ENCODE data around the gene LIN28A.

The LIN28A gene

GRCh38 chr1:26364956-26365355 lies 45.7 kb upstream of the LIN28A start:
- no peak for TF ChIP-seq MAX (IDR thresholded peaks at IDR 0.05)

GRCh38 chr1:26367441-26367840 lies 43.2 kb upstream of the LIN28A start:
- TF ChIP-seq NFIC (IDR thresholded peaks at IDR 0.05) (no peak), EP300 (IDR thresholded peaks at IDR 0.05; ENCODE audit: borderline replicate concordance) (no peak), CEBPB (IDR thresholded peaks at IDR 0.05) (no peak), YY1 (IDR thresholded peaks at IDR 0.05; ENCODE audit: low read depth) (no peak), TAF1 (IDR thresholded peaks at IDR 0.05; ENCODE audit: low read depth) (no peak), FOXM1 (IDR thresholded peaks at IDR 0.05; ENCODE audit: borderline replicate concordance, low read depth) (no peak), CREB1 (IDR thresholded peaks at IDR 0.05; ENCODE audit: low read depth) (no peak), ZBTB7A (IDR thresholded peaks at IDR 0.05; ENCODE audit: low read depth) (no peak), MAX (IDR thresholded peaks at IDR 0.05) (no peak), EGR1 (IDR thresholded peaks at IDR 0.05) (no peak), RAD21 (IDR thresholded peaks at IDR 0.05; ENCODE audit: low read depth) (no peak), REST (IDR thresholded peaks at IDR 0.05; ENCODE audit: low read depth) (no peak), TEAD4 (IDR thresholded peaks at IDR 0.05) (no peak), USF1 (IDR thresholded peaks at IDR 0.05) (no peak), TCF12 (IDR thresholded peaks at IDR 0.05; ENCODE audit: low read depth) (no peak)

- no peak for TF ChIP-seq USF1 (IDR thresholded peaks at IDR 0.05)
Observed at GRCh38 chr1:26368006-26368405, 42.6 kb upstream of the LIN28A start.

- TF ChIP-seq ZBTB7A (IDR thresholded peaks at IDR 0.05; ENCODE audit: low read depth) (no peak), FOXM1 (IDR thresholded peaks at IDR 0.05; ENCODE audit: borderline replicate concordance, low read depth) (no peak), CREB1 (IDR thresholded peaks at IDR 0.05; ENCODE audit: low read depth) (no peak), MAX (IDR thresholded peaks at IDR 0.05) (no peak), YY1 (IDR thresholded peaks at IDR 0.05; ENCODE audit: low read depth) (no peak), CEBPB (IDR thresholded peaks at IDR 0.05) (no peak), TAF1 (IDR thresholded peaks at IDR 0.05; ENCODE audit: low read depth) (no peak)
Observed at GRCh38 chr1:26368486-26368885, 42.1 kb upstream of the LIN28A start.

GRCh38 chr1:26370591-26371382 lies 39.8 kb upstream of the LIN28A start:
- TF ChIP-seq REST (IDR thresholded peaks at IDR 0.05; ENCODE audit: low read depth), result no peak
- TF ChIP-seq USF1 (IDR thresholded peaks at IDR 0.05), result no peak
- no peak for TF ChIP-seq MAX (IDR thresholded peaks at IDR 0.05)
- TF ChIP-seq CEBPB (IDR thresholded peaks at IDR 0.05), result no peak
- no peak for TF ChIP-seq TAF1 (IDR thresholded peaks at IDR 0.05; ENCODE audit: low read depth)
- TF ChIP-seq YY1 (IDR thresholded peaks at IDR 0.05; ENCODE audit: low read depth), result no peak
- TF ChIP-seq TCF12 (IDR thresholded peaks at IDR 0.05; ENCODE audit: low read depth), result no peak
- TF ChIP-seq FOXM1 (IDR thresholded peaks at IDR 0.05; ENCODE audit: borderline replicate concordance, low read depth), result no peak

- TF ChIP-seq NFIC (IDR thresholded peaks at IDR 0.05) (no peak), CEBPB (IDR thresholded peaks at IDR 0.05) (no peak), REST (IDR thresholded peaks at IDR 0.05; ENCODE audit: low read depth) (no peak), EGR1 (IDR thresholded peaks at IDR 0.05) (no peak), TAF1 (IDR thresholded peaks at IDR 0.05; ENCODE audit: low read depth) (no peak), TEAD4 (IDR thresholded peaks at IDR 0.05) (no peak), YY1 (IDR thresholded peaks at IDR 0.05; ENCODE audit: low read depth) (no peak), FOXM1 (IDR thresholded peaks at IDR 0.05; ENCODE audit: borderline replicate concordance, low read depth) (no peak), ZBTB7A (IDR thresholded peaks at IDR 0.05; ENCODE audit: low read depth) (no peak), TCF12 (IDR thresholded peaks at IDR 0.05; ENCODE audit: low read depth) (no peak), MAX (IDR thresholded peaks at IDR 0.05) (no peak), RAD21 (IDR thresholded peaks at IDR 0.05; ENCODE audit: low read depth) (no peak), CREB1 (IDR thresholded peaks at IDR 0.05; ENCODE audit: low read depth) (no peak), EP300 (IDR thresholded peaks at IDR 0.05; ENCODE audit: borderline replicate concordance) (no peak), USF1 (IDR thresholded peaks at IDR 0.05) (no peak)
Observed at GRCh38 chr1:26372039-26372438, 38.6 kb upstream of the LIN28A start.
